ENCODE measurements around the gene RAPGEF4.

GRCh38 chr2:172885996-172886395 lies 150.4 kb downstream of the RAPGEF4 start:
- TF ChIP-seq EZH2 (IDR thresholded peaks at IDR 0.05), result no peak
- no peak for TF ChIP-seq POLR2AphosphoS5 (IDR thresholded peaks at IDR 0.05; ENCODE audit: borderline replicate concordance, low read depth, low read length)

Measured in SK-N-MC (cell line).